ENCODE measurements around the gene PCK2.

PCK2 gene

DNA sequence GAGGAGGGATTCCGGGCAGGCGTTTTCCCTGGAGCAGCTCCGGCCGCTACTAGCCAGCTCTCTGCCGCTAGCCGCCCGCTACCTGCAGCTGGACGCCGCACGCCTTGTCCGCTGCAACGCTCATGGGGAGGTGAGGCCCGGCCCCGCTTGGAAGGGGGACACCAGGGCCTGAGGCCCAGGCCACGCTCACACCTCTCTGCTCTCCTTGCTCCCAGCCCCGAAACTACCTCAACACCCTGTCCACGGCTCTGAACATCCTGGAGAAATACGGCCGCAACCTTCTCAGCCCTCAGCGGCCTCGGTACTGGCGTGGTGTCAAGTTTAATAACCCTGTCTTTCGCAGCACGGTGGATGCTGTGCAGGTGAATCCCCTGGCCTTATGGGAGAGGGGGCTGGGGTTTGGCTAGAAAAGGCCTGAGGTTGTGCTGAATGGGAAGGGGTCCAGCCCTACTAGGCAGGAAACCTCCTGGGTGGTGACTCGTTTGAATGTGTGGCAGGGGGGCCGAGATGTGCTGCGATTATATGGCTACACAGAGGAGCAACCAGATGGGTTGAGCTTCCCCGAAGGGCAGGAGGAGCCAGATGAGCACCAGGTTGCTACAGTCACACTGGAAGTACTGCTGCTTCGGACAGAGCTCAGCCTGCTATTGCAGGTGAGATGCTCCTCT is 53.8 kb downstream of the PCK2 start:
- H3K9me3 ChIP-seq (replicated peaks in 1 of 2; ENCODE audit: control insufficient read depth in 2 of 2, insufficient read depth in 1 of 2, low read depth in 1 of 2, low read length in 2 of 2), result no peaks in the 10 kb centered on the region
- peaks cover 35 to 65% of the 10 kb centered on the region in 2 donors for H3K36me3 ChIP-seq (replicated peaks in 1 of 2; ENCODE audit: control insufficient read depth in 2 of 2, insufficient read depth in 2 of 2, low read length in 2 of 2)
- H3K9ac ChIP-seq (ENCODE audit: low read depth, low read length, poor library complexity), result peak overlapping the region; percentile 97
- no peaks in the 10 kb centered on the region for H3K27me3 ChIP-seq (ENCODE audit: control insufficient read depth in 3 of 3, insufficient read depth in 3 of 3, low read depth in 1 of 3, low read length in 3 of 3)
- WGBS, 2 donors (ENCODE audit: extremely low coverage in 2 of 2, insufficient read length in 2 of 2, insufficient replicate concordance in 1 of 2), result no CpG with 5 or more reads among the region's 29 CpGs
- no peak overlapping the region for H2BK12ac ChIP-seq (ENCODE audit: low read length)
- peak overlapping the region; percentile 89 to 96 for H3K4me3 ChIP-seq (ENCODE audit: low read length in 2 of 2)
- peak overlapping the region; percentile 91 for H3K18ac ChIP-seq (ENCODE audit: low read length)
- H3K27ac ChIP-seq (replicated peaks; ENCODE audit: low read length), result no peak overlapping the region
- H4K91ac ChIP-seq (ENCODE audit: low read depth, low read length, poor library complexity), result no peak overlapping the region
- no peak overlapping the region for H2BK120ac ChIP-seq (ENCODE audit: low read depth, low read length)
- H2BK5ac ChIP-seq (ENCODE audit: low read length), result peak overlapping the region; percentile 67
- peak overlapping the region; percentile 86 for H2AK5ac ChIP-seq (ENCODE audit: low read depth, low read length)
- H3K79me1 ChIP-seq (ENCODE audit: low read depth, low read length), result peaks cover 13% of the 10 kb centered on the region
- peak overlapping the region; percentile 97 for H3K4me2 ChIP-seq (ENCODE audit: insufficient read depth, low read length, poor library complexity, severe bottlenecking)
- DNase-seq (ENCODE audit: low spot score), result no peak
- H3K4me1 ChIP-seq (ENCODE audit: control insufficient read depth in 2 of 2, insufficient read depth in 1 of 2, low read depth in 1 of 2, low read length in 2 of 2), result peaks cover 7 to 17% of the 10 kb centered on the region in 2 donors
- no peak overlapping the region for H4K8ac ChIP-seq (ENCODE audit: low read depth, low read length)
- peak overlapping the region; percentile 11 for H3K23ac ChIP-seq (ENCODE audit: low read depth, low read length, poor library complexity)
- peak overlapping the region; percentile 79 for H3K14ac ChIP-seq (ENCODE audit: low read length)
- H3K4ac ChIP-seq (ENCODE audit: low read length), result no peak overlapping the region
- peak overlapping the region; percentile 30 for H2BK15ac ChIP-seq (ENCODE audit: low read length)
- H2AFZ ChIP-seq (ENCODE audit: low read length), result peak overlapping the region; percentile 95

DNA sequence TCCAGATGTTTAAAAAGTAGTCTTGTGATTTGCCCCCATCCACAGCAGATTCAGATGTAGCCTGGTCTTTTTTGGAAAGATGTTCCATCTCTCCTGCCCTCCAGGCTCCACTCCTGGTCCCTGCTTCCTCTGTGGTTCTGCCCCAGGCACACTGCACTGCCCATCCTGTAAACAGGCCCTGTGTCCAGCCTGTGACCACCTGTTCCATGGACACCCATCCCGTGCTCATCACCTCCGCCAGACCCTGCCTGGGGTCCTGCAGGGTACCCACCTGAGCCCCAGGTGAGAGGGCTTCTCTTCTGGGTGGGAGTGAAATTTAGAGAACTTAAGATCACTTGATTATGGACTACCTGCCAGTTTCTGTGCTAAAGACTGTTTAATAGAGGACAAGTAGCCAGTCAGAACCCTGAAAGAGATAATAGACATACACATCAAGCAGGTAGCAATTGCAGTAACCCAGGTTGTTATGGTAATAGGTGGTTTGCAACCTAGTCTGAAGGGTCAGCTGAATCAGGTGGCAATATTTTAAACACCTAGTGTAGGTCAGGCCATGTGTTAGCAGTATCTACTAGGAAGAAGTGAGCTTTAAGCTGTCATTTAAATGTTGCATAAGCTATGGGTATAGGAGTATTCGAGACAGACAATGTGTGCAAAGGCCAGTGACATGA is 55.3 kb downstream of the PCK2 start:
- Histone ChIP-seq H3K23ac (ENCODE audit: low read depth, low read length, poor library complexity) (no peak overlapping the region), H2AK5ac (ENCODE audit: low read depth, low read length) (no peak overlapping the region), H4K91ac (ENCODE audit: low read depth, low read length, poor library complexity) (no peak overlapping the region), H3K14ac (ENCODE audit: low read length) (no peak overlapping the region), H3K36me3 (replicated peaks in 1 of 2; ENCODE audit: control insufficient read depth in 2 of 2, insufficient read depth in 2 of 2, low read length in 2 of 2) (peaks cover 32 to 59% of the 10 kb centered on the region in 2 donors), H3K4me3 (ENCODE audit: low read length in 2 of 2) (peak overlapping the region in 1 of 2 donors; percentile 25), H3K18ac (ENCODE audit: low read length) (no peak overlapping the region), H3K27me3 (ENCODE audit: control insufficient read depth in 3 of 3, insufficient read depth in 3 of 3, low read depth in 1 of 3, low read length in 3 of 3) (no peaks in the 10 kb centered on the region), H3K4me2 (ENCODE audit: insufficient read depth, low read length, poor library complexity, severe bottlenecking) (no peak overlapping the region), H3K4me1 (ENCODE audit: control insufficient read depth in 2 of 2, insufficient read depth in 1 of 2, low read depth in 1 of 2, low read length in 2 of 2) (peaks cover 7 to 17% of the 10 kb centered on the region in 2 donors), H4K8ac (ENCODE audit: low read depth, low read length) (no peak overlapping the region), H3K9ac (ENCODE audit: low read depth, low read length, poor library complexity) (no peak overlapping the region), H2AFZ (ENCODE audit: low read length) (no peak overlapping the region), H2BK5ac (ENCODE audit: low read length) (no peak overlapping the region), H3K9me3 (replicated peaks in 1 of 2; ENCODE audit: control insufficient read depth in 2 of 2, insufficient read depth in 1 of 2, low read depth in 1 of 2, low read length in 2 of 2) (no peaks in the 10 kb centered on the region), H3K27ac (replicated peaks; ENCODE audit: low read length) (no peak overlapping the region), H2BK15ac (ENCODE audit: low read length) (no peak overlapping the region), H2BK120ac (ENCODE audit: low read depth, low read length) (no peak overlapping the region), H3K4ac (ENCODE audit: low read length) (no peak overlapping the region), H2BK12ac (ENCODE audit: low read length) (no peak overlapping the region), H3K79me1 (ENCODE audit: low read depth, low read length) (peaks cover 13% of the 10 kb centered on the region)
- no CpG with 5 or more reads among the region's 3 CpGs for WGBS, 2 donors (ENCODE audit: extremely low coverage in 2 of 2, insufficient read length in 2 of 2, insufficient replicate concordance in 1 of 2)
- DNase-seq (ENCODE audit: low spot score), result no peak

DNA sequence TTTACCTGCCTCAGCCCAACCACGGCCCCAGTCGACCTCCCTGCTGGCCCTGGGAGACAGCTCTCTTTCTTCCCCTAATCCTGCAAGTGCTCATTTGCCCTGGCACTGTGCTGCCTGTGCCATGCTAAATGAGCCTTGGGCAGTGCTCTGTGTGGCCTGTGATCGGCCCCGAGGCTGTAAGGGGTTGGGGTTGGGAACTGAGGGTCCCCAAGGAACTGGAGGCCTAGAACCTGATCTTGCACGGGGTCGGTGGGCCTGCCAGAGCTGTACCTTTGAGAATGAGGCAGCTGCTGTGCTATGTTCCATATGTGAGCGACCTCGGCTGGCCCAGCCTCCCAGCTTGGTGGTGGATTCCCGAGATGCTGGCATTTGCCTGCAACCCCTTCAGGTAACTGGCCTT is 56.0 kb downstream of the PCK2 start:
- WGBS, 2 donors (ENCODE audit: extremely low coverage in 2 of 2, insufficient read length in 2 of 2, insufficient replicate concordance in 1 of 2), result no CpG with 5 or more reads among the region's 9 CpGs
- Histone ChIP-seq H2AK5ac (ENCODE audit: low read depth, low read length) (no peak overlapping the region), H4K8ac (ENCODE audit: low read depth, low read length) (no peak overlapping the region), H4K91ac (ENCODE audit: low read depth, low read length, poor library complexity) (no peak overlapping the region), H3K4ac (ENCODE audit: low read length) (no peak overlapping the region), H3K4me1 (ENCODE audit: control insufficient read depth in 2 of 2, insufficient read depth in 1 of 2, low read depth in 1 of 2, low read length in 2 of 2) (peaks cover 7 to 17% of the 10 kb centered on the region in 2 donors), H3K79me1 (ENCODE audit: low read depth, low read length) (peaks cover 13% of the 10 kb centered on the region), H3K18ac (ENCODE audit: low read length) (no peak overlapping the region), H3K14ac (ENCODE audit: low read length) (no peak overlapping the region), H3K9ac (ENCODE audit: low read depth, low read length, poor library complexity) (no peak overlapping the region), H2BK120ac (ENCODE audit: low read depth, low read length) (no peak overlapping the region), H2AFZ (ENCODE audit: low read length) (no peak overlapping the region), H3K36me3 (replicated peaks in 1 of 2; ENCODE audit: control insufficient read depth in 2 of 2, insufficient read depth in 2 of 2, low read length in 2 of 2) (peaks cover 36 to 59% of the 10 kb centered on the region in 2 donors), H3K27ac (replicated peaks; ENCODE audit: low read length) (no peak overlapping the region), H3K4me2 (ENCODE audit: insufficient read depth, low read length, poor library complexity, severe bottlenecking) (no peak overlapping the region), H2BK15ac (ENCODE audit: low read length) (no peak overlapping the region), H3K23ac (ENCODE audit: low read depth, low read length, poor library complexity) (no peak overlapping the region), H2BK5ac (ENCODE audit: low read length) (no peak overlapping the region), H3K4me3 (ENCODE audit: low read length in 2 of 2) (no peak overlapping the region), H3K9me3 (replicated peaks in 1 of 2; ENCODE audit: control insufficient read depth in 2 of 2, insufficient read depth in 1 of 2, low read depth in 1 of 2, low read length in 2 of 2) (no peaks in the 10 kb centered on the region), H3K27me3 (ENCODE audit: control insufficient read depth in 3 of 3, insufficient read depth in 3 of 3, low read depth in 1 of 3, low read length in 3 of 3) (no peaks in the 10 kb centered on the region), H2BK12ac (ENCODE audit: low read length) (no peak overlapping the region)
- DNase-seq (ENCODE audit: low spot score), result no peak

DNA sequence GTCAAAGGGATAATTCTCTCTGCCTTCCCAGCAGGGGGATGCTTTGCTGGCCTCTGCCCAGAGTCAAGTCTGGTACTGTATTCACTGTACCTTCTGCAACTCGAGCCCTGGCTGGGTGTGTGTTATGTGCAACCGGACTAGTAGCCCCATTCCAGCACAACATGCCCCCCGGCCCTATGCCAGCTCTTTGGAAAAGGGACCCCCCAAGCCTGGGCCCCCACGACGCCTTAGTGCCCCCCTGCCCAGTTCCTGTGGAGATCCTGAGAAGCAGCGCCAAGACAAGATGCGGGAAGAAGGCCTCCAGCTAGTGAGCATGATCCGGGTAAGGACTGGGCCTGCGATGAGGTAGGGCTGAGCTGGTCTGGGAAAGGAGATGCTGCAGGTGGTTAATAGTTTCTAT is 56.5 kb downstream of the PCK2 start:
- no peak overlapping the region for H2BK12ac ChIP-seq (ENCODE audit: low read length)
- no CpG with 5 or more reads among the region's 9 CpGs for WGBS, 2 donors (ENCODE audit: extremely low coverage in 2 of 2, insufficient read length in 2 of 2, insufficient replicate concordance in 1 of 2)
- H3K4me3 ChIP-seq (ENCODE audit: low read length in 2 of 2), result no peak overlapping the region
- H4K91ac ChIP-seq (ENCODE audit: low read depth, low read length, poor library complexity), result no peak overlapping the region
- no peaks in the 10 kb centered on the region for H3K9me3 ChIP-seq (replicated peaks in 1 of 2; ENCODE audit: control insufficient read depth in 2 of 2, insufficient read depth in 1 of 2, low read depth in 1 of 2, low read length in 2 of 2)
- H3K4me1 ChIP-seq (ENCODE audit: control insufficient read depth in 2 of 2, insufficient read depth in 1 of 2, low read depth in 1 of 2, low read length in 2 of 2), result peaks cover 7 to 13% of the 10 kb centered on the region in 2 donors
- DNase-seq (ENCODE audit: low spot score), result no peak
- H2AK5ac ChIP-seq (ENCODE audit: low read depth, low read length), result no peak overlapping the region
- no peak overlapping the region for H3K4me2 ChIP-seq (ENCODE audit: insufficient read depth, low read length, poor library complexity, severe bottlenecking)
- H3K36me3 ChIP-seq (replicated peaks in 1 of 2; ENCODE audit: control insufficient read depth in 2 of 2, insufficient read depth in 2 of 2, low read length in 2 of 2), result peaks cover 41 to 63% of the 10 kb centered on the region in 2 donors
- no peak overlapping the region for H3K23ac ChIP-seq (ENCODE audit: low read depth, low read length, poor library complexity)
- H3K9ac ChIP-seq (ENCODE audit: low read depth, low read length, poor library complexity), result no peak overlapping the region
- no peaks in the 10 kb centered on the region for H3K27me3 ChIP-seq (ENCODE audit: control insufficient read depth in 3 of 3, insufficient read depth in 3 of 3, low read depth in 1 of 3, low read length in 3 of 3)
- peaks cover 13% of the 10 kb centered on the region for H3K79me1 ChIP-seq (ENCODE audit: low read depth, low read length)
- H2BK5ac ChIP-seq (ENCODE audit: low read length), result no peak overlapping the region
- H3K27ac ChIP-seq (replicated peaks; ENCODE audit: low read length), result no peak overlapping the region
- H3K18ac ChIP-seq (ENCODE audit: low read length), result no peak overlapping the region
- no peak overlapping the region for H2AFZ ChIP-seq (ENCODE audit: low read length)
- H2BK15ac ChIP-seq (ENCODE audit: low read length), result no peak overlapping the region
- H2BK120ac ChIP-seq (ENCODE audit: low read depth, low read length), result no peak overlapping the region
- H4K8ac ChIP-seq (ENCODE audit: low read depth, low read length), result no peak overlapping the region
- H3K14ac ChIP-seq (ENCODE audit: low read length), result no peak overlapping the region
- H3K4ac ChIP-seq (ENCODE audit: low read length), result no peak overlapping the region

Data from neuronal stem cell (in vitro differentiated cells).